ENCODE data around the gene VASH1. TPM values are rescaled to one million over a fixed set of nuclear protein-coding genes. Genes with fewer than 3 reads are reported as not detected.

VASH1 gene
- total and polyA plus RNA-seq, 2 of the 13 experiments (the other 11 are each of a cell fraction or from before 2014, with no cell fraction given): 0.11 to 0.24 TPM

- BruUV-seq (replicated peaks): no TSS peak
- H3K9me3 ChIP-seq (ENCODE audit: low read length): no peaks in the 10 kb centered on the region
- no peak overlapping the region for H3K9ac ChIP-seq (ENCODE audit: insufficient read depth, low read depth, low read length)
- no peaks in the 10 kb centered on the region for H3K36me3 ChIP-seq (replicated peaks in 1 of 2; ENCODE audit: control insufficient read depth in 1 of 2, insufficient read depth in 2 of 2, low read length in 2 of 2)
- no peak for TF ChIP-seq ZNF18 (CRISPR knock-in tag; IDR thresholded peaks at IDR 0.05; ENCODE audit: insufficient replicate concordance)
- TF ChIP-seq RBAK (CRISPR knock-in tag; IDR thresholded peaks at IDR 0.05): no peak
- no peak for TF ChIP-seq TEF (CRISPR knock-in tag; IDR thresholded peaks at IDR 0.05)
- TF ChIP-seq ZEB1 (IDR thresholded peaks at IDR 0.05; ENCODE audit: insufficient replicate concordance, low read depth): no peak
- TF ChIP-seq SNAI1 (CRISPR knock-in tag; IDR thresholded peaks at IDR 0.05; ENCODE audit: borderline replicate concordance): no peak
- no peak for TF ChIP-seq ARNT (IDR thresholded peaks at IDR 0.05)
- no peak for TF ChIP-seq ZNF142 (CRISPR knock-in tag; IDR thresholded peaks at IDR 0.05)
- no peak for TF ChIP-seq TEAD3 (CRISPR knock-in tag; optimal IDR thresholded peaks at IDR 0.05; ENCODE audit: borderline replicate concordance)
- TF ChIP-seq NRL (CRISPR knock-in tag; IDR thresholded peaks at IDR 0.05; ENCODE audit: borderline replicate concordance): no peak
- in situ Hi-C loops (cut with HindIII; ENCODE audit: extremely low pct_ligation_motif_present, low pct_unique_long_range_greater_than_20kb) (no loop called here), intact Hi-C loops (cut with micrococcal nuclease; ENCODE audit: unreplicated experiment) (no loop called here)
- WGBS (ENCODE audit: low lambda C conversion rate): 42% methylated on average over 6 of the region's 7 CpGs
- peaks cover 22% of the 10 kb centered on the region for H3K4me1 ChIP-seq (ENCODE audit: insufficient read depth, low read length)
- peaks cover 0 to 22% of the 10 kb centered on the region in 2 experiments; a peak in 1 of 5 replicates for H3K27me3 ChIP-seq (ENCODE audit: control insufficient read depth in 1 of 2, insufficient read depth in 2 of 2, low read length in 2 of 2)
- ChIA-PET CTCF (ENCODE audit: low intra/inter-chr PET ratio, low total read pairs) (no interaction called here), POLR2A (no interaction called here)
- ATAC-seq (no peak), DNase-seq (ENCODE audit: low spot score) (no peak), FAIRE-seq (no peak)
- no peak overlapping the region for H3K27ac ChIP-seq (ENCODE audit: extremely low read length, insufficient read depth, low read length)
- H3K79me2 ChIP-seq (ENCODE audit: insufficient read depth, low read length): peaks cover 2% of the 10 kb centered on the region
- no peaks in the 10 kb centered on the region for H4K20me1 ChIP-seq (ENCODE audit: insufficient read depth, low read length)
- no peak overlapping the region for H3K4me3 ChIP-seq (replicated peaks in 1 of 3; ENCODE audit: insufficient read depth in 1 of 3, low read depth in 2 of 3, low read length in 3 of 3)
- H2AFZ ChIP-seq (ENCODE audit: low read length): no peak overlapping the region
- H3K4me2 ChIP-seq (ENCODE audit: low read depth, low read length): no peak overlapping the region
Observed at GRCh38 chr14:76814726-76815645, 53.7 kb downstream of the VASH1 start.
